ENCODE data around the gene SWI5. TPM values are rescaled to one million over a fixed set of nuclear protein-coding genes. Genes with fewer than 3 reads are reported as not detected.
A peak's percentile ranks its signal among the peaks of the same experiment; 100 is the strongest.
"Not testable (repeated sequence)": the region's sequence is repeated elsewhere in the genome, so short reads cannot be mapped to it uniquely, and the experiment has no call there.

Gene SWI5
- polyA plus RNA-seq (2013, experiment 1 of 2; ENCODE audit: insufficient read length) = 37.8 TPM
- polyA plus RNA-seq (2013, experiment 2 of 2; ENCODE audit: insufficient read length) = 40.0 TPM

- DNase-seq = peak; percentile 98
Measured at GRCh38 chr9:128276008-128276573, at the start of gene SWI5. TSS of gene SWI5 (plus strand) at chr9:128276276.

- DNase-seq = no peak
Measured at GRCh38 chr9:128226412-128226801, 49.7 kb upstream of the SWI5 start.

GRCh38 chr9:128230897-128231296 is 45.2 kb upstream of the SWI5 start:
- not testable (repeated sequence) for DNase-seq

GRCh38 chr9:128231638-128232527 is 44.2 kb upstream of the SWI5 start:
- no peak for DNase-seq

- no peak for DNase-seq
Measured at GRCh38 chr9:128232528-128233428, 43.3 kb upstream of the SWI5 start.

GRCh38 chr9:128233817-128234406 is 42.2 kb upstream of the SWI5 start:
- no peak for DNase-seq

- no peak for DNase-seq
Measured at GRCh38 chr9:128242124-128242523, 34.0 kb upstream of the SWI5 start.

- DNase-seq = no peak
Measured at GRCh38 chr9:128242828-128243214, 33.3 kb upstream of the SWI5 start.

- DNase-seq = peak; percentile 13
Measured at GRCh38 chr9:128243215-128244018, 32.7 kb upstream of the SWI5 start.

- DNase-seq = no peak
Measured at GRCh38 chr9:128244091-128244836, 31.8 kb upstream of the SWI5 start.

- DNase-seq = peak; percentile 92
Measured at GRCh38 chr9:128244837-128245231, 31.2 kb upstream of the SWI5 start.

GRCh38 chr9:128245421-128246151 is 30.5 kb upstream of the SWI5 start:
- DNase-seq = peak; percentile 78

- no peak for DNase-seq
Measured at GRCh38 chr9:128246471-128246870, 29.6 kb upstream of the SWI5 start.

- no peak for DNase-seq
Measured at GRCh38 chr9:128247226-128247803, 28.8 kb upstream of the SWI5 start.

GRCh38 chr9:128249558-128249907 is 26.5 kb upstream of the SWI5 start:
- DNase-seq = no peak

GRCh38 chr9:128249908-128250838 is 25.9 kb upstream of the SWI5 start:
- peak; percentile 30 for DNase-seq

GRCh38 chr9:128250839-128251731 is 25.0 kb upstream of the SWI5 start:
- no peak for DNase-seq

GRCh38 chr9:128251732-128252100 is 24.4 kb upstream of the SWI5 start:
- DNase-seq = no peak

Measured in fibroblast of skin of back (primary cell).